ENCODE results near the gene PYCARD. TPM values are rescaled to one million over a fixed set of nuclear protein-coding genes. Genes with fewer than 3 reads are reported as not detected.
"Not testable (repeated sequence)": the region's sequence is repeated elsewhere in the genome, so short reads cannot be mapped to it uniquely, and the experiment has no call there.

PYCARD gene
- total and polyA plus RNA-seq, 9 donors = 1.8 to 35.8 (median 20.2) TPM

GRCh38 chr16:31201582-31202413 lies 762 bp downstream of the PYCARD start:
- TF ChIP-seq, protein P1, sequence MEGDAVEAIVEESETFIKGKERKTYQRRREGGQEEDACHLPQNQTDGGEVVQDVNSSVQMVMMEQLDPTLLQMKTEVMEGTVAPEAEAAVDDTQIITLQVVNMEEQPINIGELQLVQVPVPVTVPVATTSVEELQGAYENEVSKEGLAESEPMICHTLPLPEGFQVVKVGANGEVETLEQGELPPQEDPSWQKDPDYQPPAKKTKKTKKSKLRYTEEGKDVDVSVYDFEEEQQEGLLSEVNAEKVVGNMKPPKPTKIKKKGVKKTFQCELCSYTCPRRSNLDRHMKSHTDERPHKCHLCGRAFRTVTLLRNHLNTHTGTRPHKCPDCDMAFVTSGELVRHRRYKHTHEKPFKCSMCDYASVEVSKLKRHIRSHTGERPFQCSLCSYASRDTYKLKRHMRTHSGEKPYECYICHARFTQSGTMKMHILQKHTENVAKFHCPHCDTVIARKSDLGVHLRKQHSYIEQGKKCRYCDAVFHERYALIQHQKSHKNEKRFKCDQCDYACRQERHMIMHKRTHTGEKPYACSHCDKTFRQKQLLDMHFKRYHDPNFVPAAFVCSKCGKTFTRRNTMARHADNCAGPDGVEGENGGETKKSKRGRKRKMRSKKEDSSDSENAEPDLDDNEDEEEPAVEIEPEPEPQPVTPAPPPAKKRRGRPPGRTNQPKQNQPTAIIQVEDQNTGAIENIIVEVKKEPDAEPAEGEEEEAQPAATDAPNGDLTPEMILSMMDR (IDR thresholded peaks at IDR 0.05) = no peak
- TF ChIP-seq EP300 (IDR thresholded peaks at IDR 0.05) (no peak), POLR2A (IDR thresholded peaks at IDR 0.05) (no peak)
- 9 to 16% (median 10%) methylated on average over 28 to 35 of the region's 35 CpGs for WGBS, 3 donors
- Histone ChIP-seq H3K36me3 (no peaks in the 10 kb centered on the region), H3K4me1 (ENCODE audit: insufficient read depth) (peaks cover 7% of the 10 kb centered on the region), H3K9me3 (no peaks in the 10 kb centered on the region), H3K27ac (peak overlapping the region in 1 of 2 donors; percentile 22), H3K27me3 (no peaks in the 10 kb centered on the region), H3K4me3 (peak overlapping the region; percentile 77)
- peak in 4 of 5 donors; percentile 26 to 64 (median 49) for DNase-seq
- intact Hi-C loops (cut with DNase I) = loop anchor here in 1 of 4 donors (10.0 kb wide), 1 partner anchor 223 kb away; the partner anchor contains the start of gene COX6A2

- no peak for TF ChIP-seq EP300 (IDR thresholded peaks at IDR 0.05)
- TF ChIP-seq, protein P1 (IDR thresholded peaks at IDR 0.05) = no peak
- no peak for TF ChIP-seq POLR2A (IDR thresholded peaks at IDR 0.05)
- intact Hi-C loops (cut with DNase I) = loop anchor here in 1 of 4 donors (10.0 kb wide), 1 partner anchor 224 kb away; the partner anchor contains the start of gene COX6A2
- no peaks in the 10 kb centered on the region for H3K27me3 ChIP-seq
- no peak for DNase-seq
- WGBS, 3 donors = 48 to 58% (median 55%) methylated on average over 8 of the region's 8 CpGs
- peaks cover 7% of the 10 kb centered on the region for H3K4me1 ChIP-seq (ENCODE audit: insufficient read depth)
- peak overlapping the region in 1 of 2 donors; percentile 22 for H3K27ac ChIP-seq
- H3K36me3 ChIP-seq = no peaks in the 10 kb centered on the region
- no peak overlapping the region for H3K4me3 ChIP-seq
- H3K9me3 ChIP-seq = no peaks in the 10 kb centered on the region
Observed at GRCh38 chr16:31200821-31201568, 1.6 kb downstream of the PYCARD start.

DNA sequence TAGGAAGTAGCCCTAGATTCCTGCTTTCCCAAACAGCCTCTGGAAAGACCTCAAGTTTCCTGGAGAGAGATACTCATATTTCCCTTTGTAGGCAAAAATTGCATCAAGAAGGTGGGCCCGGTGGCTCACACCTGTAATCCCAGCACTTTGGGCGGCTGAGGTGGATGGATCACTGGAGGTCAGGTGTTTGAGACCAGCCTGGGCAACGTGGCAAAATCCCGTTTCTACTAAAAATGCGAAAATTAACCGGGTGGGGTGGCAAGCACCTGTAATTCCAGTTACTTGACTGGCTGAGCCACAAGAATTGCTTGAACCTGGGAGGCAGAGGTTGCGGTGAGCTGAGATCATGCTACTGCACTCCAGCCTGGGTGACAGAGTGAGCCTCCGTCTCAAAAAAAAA lies 2.4 kb downstream of the PYCARD start:
- DNase-seq; H3K36me3 ChIP-seq; H3K9me3 ChIP-seq; H3K4me3 ChIP-seq; H3K4me1 ChIP-seq (ENCODE audit: insufficient read depth); H3K27me3 ChIP-seq; H3K27ac ChIP-seq: not testable (repeated sequence)
- 77 to 89% (median 78%) methylated on average over 8 of the region's 8 CpGs for WGBS, 3 donors
- intact Hi-C loops (cut with DNase I) = loop anchor here in 1 of 4 donors (10.0 kb wide), 1 partner anchor 225 kb away; the partner anchor contains the start of gene COX6A2

- Histone ChIP-seq H3K27me3 (no peaks in the 10 kb centered on the region), H3K9me3 (no peaks in the 10 kb centered on the region), H3K36me3 (no peaks in the 10 kb centered on the region), H3K27ac (no peak overlapping the region), H3K4me1 (ENCODE audit: insufficient read depth) (peaks cover 7% of the 10 kb centered on the region), H3K4me3 (no peak overlapping the region)
- no peak for DNase-seq
- whole genome bisulfite sequencing, 3 donors = 71 to 83% (median 78%) methylated on average over 5 of the region's 5 CpGs
- intact Hi-C loops (cut with DNase I) = loop anchor here in 2 of 4 donors (10.0 kb wide), 2 partner anchors 225 to 315 kb away; partner anchors contain the start of gene COX6A2 (in 1 of the 2)
- TF ChIP-seq, protein P1 (IDR thresholded peaks at IDR 0.05) = no peak
Observed at GRCh38 chr16:31199430-31200041, 3.0 kb downstream of the PYCARD start.
